SK-N-SH treated with all-trans-retinoic acid at 6 μM for 48 hours (cell line): ENCODE data around the gene PANK3.

ENCODE experiments used
- ARNTL ChIP-seq: fragments of 450-650 bp; formaldehyde crosslinking; IDR thresholded peaks from 2 replicates; pipeline ENCODE4 v1.5.0; 2020; ENCODE audit warnings: low read depth, mild to moderate bottlenecking, moderate library complexity, borderline replicate concordance
- CSDC2 ChIP-seq: fragments of 250-450 bp; sonication (Bioruptor Pico); IDR thresholded peaks from 2 replicates; pipeline ENCODE4 v1.5.0; 2020; ENCODE audit warnings: mild to moderate bottlenecking, moderate library complexity
- PPARA ChIP-seq: fragments of 250-450 bp; sonication (Bioruptor Pico); IDR thresholded peaks from 2 replicates; pipeline ENCODE4 v1.5.0; 2020; ENCODE audit warnings: mild to moderate bottlenecking, borderline replicate concordance
- RARB ChIP-seq: fragments of 250-450 bp; sonication (Bioruptor Pico); IDR thresholded peaks from 2 replicates; pipeline ENCODE4 v1.8.0; 2021; ENCODE audit warnings: mild to moderate bottlenecking, moderate library complexity
- ZFP3 ChIP-seq: fragments of 250-450 bp; sonication (Bioruptor Pico); IDR thresholded peaks from 2 replicates; pipeline ENCODE4 v1.5.0; 2020; ENCODE audit warnings: mild to moderate bottlenecking, moderate library complexity
- ZFP30 ChIP-seq: fragments of 450-650 bp; formaldehyde crosslinking; IDR thresholded peaks from 2 replicates; pipeline ENCODE4 v1.5.0; 2022; ENCODE audit warnings: mild to moderate bottlenecking, moderate library complexity
- ZNF565 ChIP-seq: fragments of 450-650 bp; formaldehyde crosslinking; conservative IDR thresholded peaks from 2 replicates; pipeline ENCODE4 v1.5.0; 2020; ENCODE audit warnings: low read depth, mild to moderate bottlenecking, moderate library complexity
- ZNF70 ChIP-seq: fragments of 450-650 bp; formaldehyde crosslinking; IDR thresholded peaks from 2 replicates; pipeline ENCODE4 v1.5.0; 2020; ENCODE audit warnings: mild to moderate bottlenecking, moderate library complexity
- ZNF8 ChIP-seq: fragments of 450-650 bp; formaldehyde crosslinking; IDR thresholded peaks from 2 replicates; pipeline ENCODE4 v1.5.0; 2020; ENCODE audit warnings: mild to moderate bottlenecking, moderate library complexity
- TF ChIP-seq, protein P1 (sequence below): fragments of 250-450 bp; sonication (Bioruptor Pico); IDR thresholded peaks from 2 replicates; pipeline ENCODE4 v1.8.0; 2020; ENCODE audit warnings: mild to moderate bottlenecking, moderate library complexity, borderline replicate concordance

DNA sequence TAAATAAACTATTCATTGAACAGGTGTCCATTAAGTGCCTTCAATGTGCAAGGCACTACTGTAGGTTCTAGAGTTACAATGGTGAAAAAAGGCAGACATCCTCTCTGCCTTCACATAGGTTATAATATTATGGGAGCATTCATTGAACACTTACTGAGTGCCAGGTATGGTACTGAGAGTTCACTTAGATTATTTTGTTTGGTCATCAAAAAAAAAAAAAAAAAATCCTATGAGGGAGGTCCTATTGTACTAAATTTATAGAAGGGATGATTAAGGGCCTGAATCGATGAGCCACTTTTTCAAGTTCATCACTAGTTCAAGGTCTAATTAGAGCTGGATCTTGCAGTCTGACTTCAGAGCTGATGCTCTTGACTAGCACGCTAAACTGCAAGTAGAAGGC is 22.8 kb upstream of the PANK3 start:
- no peak for TF ChIP-seq ARNTL (CRISPR knock-in tag)
- no peak for TF ChIP-seq CSDC2
- no peak for TF ChIP-seq ZNF565
- no peak for TF ChIP-seq ZFP3
- no peak for TF ChIP-seq ZNF70 (CRISPR knock-in tag)
- TF ChIP-seq, protein P1, sequence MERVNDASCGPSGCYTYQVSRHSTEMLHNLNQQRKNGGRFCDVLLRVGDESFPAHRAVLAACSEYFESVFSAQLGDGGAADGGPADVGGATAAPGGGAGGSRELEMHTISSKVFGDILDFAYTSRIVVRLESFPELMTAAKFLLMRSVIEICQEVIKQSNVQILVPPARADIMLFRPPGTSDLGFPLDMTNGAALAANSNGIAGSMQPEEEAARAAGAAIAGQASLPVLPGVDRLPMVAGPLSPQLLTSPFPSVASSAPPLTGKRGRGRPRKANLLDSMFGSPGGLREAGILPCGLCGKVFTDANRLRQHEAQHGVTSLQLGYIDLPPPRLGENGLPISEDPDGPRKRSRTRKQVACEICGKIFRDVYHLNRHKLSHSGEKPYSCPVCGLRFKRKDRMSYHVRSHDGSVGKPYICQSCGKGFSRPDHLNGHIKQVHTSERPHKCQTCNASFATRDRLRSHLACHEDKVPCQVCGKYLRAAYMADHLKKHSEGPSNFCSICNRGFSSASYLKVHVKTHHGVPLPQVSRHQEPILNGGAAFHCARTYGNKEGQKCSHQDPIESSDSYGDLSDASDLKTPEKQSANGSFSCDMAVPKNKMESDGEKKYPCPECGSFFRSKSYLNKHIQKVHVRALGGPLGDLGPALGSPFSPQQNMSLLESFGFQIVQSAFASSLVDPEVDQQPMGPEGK (CRISPR knock-in tag): no peak
- no peak for TF ChIP-seq ZNF8 (CRISPR knock-in tag)
- no peak for TF ChIP-seq ZFP30
- no peak for TF ChIP-seq PPARA
- no peak for TF ChIP-seq RARB (CRISPR knock-in tag)
